CD4-positive, CD25-positive, alpha-beta regulatory T cell (primary cell): ENCODE data around the gene DPH1. TPM values are rescaled to one million over a fixed set of nuclear protein-coding genes. Genes with fewer than 3 reads are reported as not detected.

Source experiments
- ATAC-seq, 2 donors: fragments of 150-1000 bp; cut with Tn5 transposase; one replicate each; pipeline ENCODE4 v1.10.0; 2021; ENCODE audit warnings: low read depth in 2 of 2, moderate number of reproducible peaks in 2 of 2, moderate library complexity in 1 of 2
- DNase-seq, 3 donors: peaks; one replicate each; pipeline versions ENCODE4 v3.0.0 to v3.0.0-alpha.2; 2012 to 2022; ENCODE audit warnings: mixed read lengths in 1 of 3
- H3K27ac ChIP-seq: one replicate; pipeline ENCODE4 v1.7.0; 2013; ENCODE audit warnings: mild to moderate bottlenecking, low read length; ENCODE audit not compliant: insufficient read depth, poor library complexity, severe bottlenecking
- H3K27me3 ChIP-seq: one replicate; pipeline ENCODE4 v1.7.0; 2013; ENCODE audit warnings: low read length; ENCODE audit not compliant: control insufficient read depth, insufficient read depth
- H3K36me3 ChIP-seq: one replicate; pipeline ENCODE4 v1.7.0; 2013; ENCODE audit warnings: mild to moderate bottlenecking, low read length, moderate library complexity; ENCODE audit not compliant: control insufficient read depth, insufficient read depth
- H3K4me1 ChIP-seq: 2 replicates; pipeline ENCODE4 v1.7.0; 2013; ENCODE audit warnings: mild to moderate bottlenecking, low read length; ENCODE audit not compliant: insufficient read depth, control insufficient read depth, poor library complexity, severe bottlenecking
- H3K4me3 ChIP-seq: one replicate; pipeline ENCODE4 v1.7.0; 2013; ENCODE audit warnings: low read depth, mild to moderate bottlenecking, low read length, moderate library complexity
- H3K9me3 ChIP-seq, 2 experiments: 1 replicate in 1 of 2; 2 replicates in 1 of 2; pipeline ENCODE4 v1.7.0; 2013; ENCODE audit warnings: low read length in 2 of 2, mild to moderate bottlenecking in 1 of 2, moderate library complexity in 1 of 2; ENCODE audit not compliant: control insufficient read depth in 2 of 2
- H3K27ac Mint-ChIP-seq, 3 donors: one replicate each; pipeline ENCODE4 v1.8.0; 2020 to 2022; ENCODE audit warnings: mild to moderate bottlenecking in 3 of 3, mixed read lengths in 3 of 3, moderate library complexity in 2 of 3
- H3K27me3 Mint-ChIP-seq: one replicate; pipeline ENCODE4 v1.8.0; 2022; ENCODE audit warnings: mild to moderate bottlenecking, mixed read lengths
- H3K36me3 Mint-ChIP-seq: one replicate; pipeline ENCODE4 v1.8.0; 2020; ENCODE audit warnings: mixed read lengths
- H3K4me1 Mint-ChIP-seq, 4 donors: one replicate each; pipeline ENCODE4 v1.8.0; 2020 to 2022; ENCODE audit warnings: mixed read lengths in 4 of 4, mild to moderate bottlenecking in 1 of 4
- H3K4me3 Mint-ChIP-seq, 4 donors: one replicate each; pipeline ENCODE4 v1.8.0; 2020 to 2022; ENCODE audit warnings: mild to moderate bottlenecking in 4 of 4, mixed read lengths in 4 of 4, moderate library complexity in 3 of 4
- H3K9me3 Mint-ChIP-seq, 7 donors: one replicate each; pipeline ENCODE4 v1.8.0; 2020 to 2022; ENCODE audit warnings: mixed read lengths in 7 of 7, mild to moderate bottlenecking in 3 of 7, moderate library complexity in 2 of 7
- polyA plus RNA-seq, 4 donors: library from polyadenylated mRNA; unstranded; fragments of 300-500 nt; fragmentation: Illumina TruSeq; gene quantifications; one replicate each; pipeline ENCODE4 v1.2.3, GENCODE V29; 2021
- total RNA-seq: library from RNA; stranded (reverse); gene quantifications from one replicate; pipeline ENCODE4 v1.2.3, GENCODE V29; 2022

Gene DPH1
- total and polyA plus RNA-seq, 5 donors from 2014 or later: 32.4 to 70.0 (median 38.2) TPM

- Histone ChIP-seq H3K4me1 (no peaks in the 10 kb centered on the region), H3K9me3 (no peaks in the 10 kb centered on the region), H3K4me3 (no peak overlapping the region), H3K27me3 (no peaks in the 10 kb centered on the region), H3K27ac (no peak overlapping the region), H3K36me3 (peaks cover 58% of the 10 kb centered on the region)
- ATAC-seq (no peak), DNase-seq (no peak)
- H3K4me1 Mint-ChIP-seq: peaks cover 0 to 4% (median 2%) of the 10 kb centered on the region in 4 donors
- H3K4me3 Mint-ChIP-seq: no peak overlapping the region
- no peaks in the 10 kb centered on the region for H3K9me3 Mint-ChIP-seq
- H3K27ac Mint-ChIP-seq: no peak overlapping the region
- no peaks in the 10 kb centered on the region for H3K27me3 Mint-ChIP-seq
- H3K36me3 Mint-ChIP-seq: peaks cover 70% of the 10 kb centered on the region
These were observed 51.6 kb downstream of the DPH1 start for GRCh38 chr17:2081564-2081963.

- peaks cover 0 to 5% (median 3%) of the 10 kb centered on the region in 4 donors for H3K4me1 Mint-ChIP-seq
- H3K27me3 ChIP-seq: no peaks in the 10 kb centered on the region
- no peak overlapping the region for H3K4me3 ChIP-seq
- no peak overlapping the region for H3K27ac Mint-ChIP-seq
- peaks cover 72% of the 10 kb centered on the region for H3K36me3 Mint-ChIP-seq
- no peaks in the 10 kb centered on the region for H3K27me3 Mint-ChIP-seq
- H3K9me3 ChIP-seq: no peaks in the 10 kb centered on the region
- H3K9me3 Mint-ChIP-seq: no peaks in the 10 kb centered on the region
- no peak overlapping the region for H3K27ac ChIP-seq
- no peak for ATAC-seq
- no peaks in the 10 kb centered on the region for H3K4me1 ChIP-seq
- peaks cover 52% of the 10 kb centered on the region for H3K36me3 ChIP-seq
- DNase-seq: no peak
- H3K4me3 Mint-ChIP-seq: no peak overlapping the region
These were observed 52.2 kb downstream of the DPH1 start for GRCh38 chr17:2082003-2082781.

- Mint-ChIP-seq H3K4me1 (peaks cover 0 to 19% (median 10%) of the 10 kb centered on the region in 4 donors), H3K36me3 (peaks cover 63% of the 10 kb centered on the region), H3K4me3 (peak overlapping the region in 1 of 4 donors; percentile 60), H3K27me3 (no peaks in the 10 kb centered on the region), H3K9me3 (no peaks in the 10 kb centered on the region), H3K27ac (peak overlapping the region in 1 of 3 donors; percentile 80)
- peak in 1 of 2 donors; percentile 24 for ATAC-seq
- Histone ChIP-seq H3K27ac (no peak overlapping the region), H3K36me3 (peaks cover 41% of the 10 kb centered on the region), H3K4me1 (peaks cover 10% of the 10 kb centered on the region), H3K9me3 (no peaks in the 10 kb centered on the region), H3K4me3 (no peak overlapping the region), H3K27me3 (no peaks in the 10 kb centered on the region)
- DNase-seq: no peak
These were observed 53.7 kb downstream of the DPH1 start for GRCh38 chr17:2083613-2084035.

DNA sequence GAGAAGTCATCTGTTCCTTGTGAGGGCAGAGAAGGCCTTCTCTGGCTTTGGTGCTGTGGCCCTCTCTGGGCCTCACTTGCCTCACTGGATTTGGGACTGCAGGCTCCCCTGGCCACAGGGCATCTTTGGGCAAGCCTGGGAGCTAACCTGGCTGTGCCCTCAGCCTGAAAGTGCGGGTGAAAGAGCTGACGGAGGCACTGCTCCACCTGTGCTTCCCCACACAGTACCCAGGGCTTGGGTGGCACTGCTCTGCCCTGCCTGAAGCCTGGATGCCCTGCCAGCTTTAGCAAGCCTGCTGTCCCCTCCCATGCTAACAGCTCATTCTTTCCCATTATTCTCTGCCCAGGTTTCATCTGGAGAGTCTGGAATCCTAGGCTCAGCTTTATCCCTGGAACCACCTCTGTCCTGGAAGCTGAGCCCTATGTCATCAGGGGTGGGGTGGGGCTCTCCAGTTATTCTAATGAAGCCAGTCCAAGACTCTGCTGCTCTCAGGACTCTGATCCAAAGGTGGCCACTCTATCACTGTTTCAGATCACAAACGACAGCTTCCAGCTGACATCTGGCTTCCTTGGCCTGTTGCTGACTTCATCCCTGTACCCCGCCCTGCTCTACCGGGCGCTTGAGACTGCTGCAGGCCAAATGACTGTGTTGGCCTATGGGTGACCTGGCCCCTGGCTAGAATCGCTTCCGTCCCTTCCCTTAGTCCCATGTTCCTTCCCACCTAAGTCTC lies 54.2 kb downstream of the DPH1 start:
- H3K9me3 Mint-ChIP-seq: no peaks in the 10 kb centered on the region
- no peak for DNase-seq
- H3K36me3 ChIP-seq: peaks cover 37% of the 10 kb centered on the region
- peak overlapping the region in 1 of 4 donors; percentile 60 for H3K4me3 Mint-ChIP-seq
- H3K4me3 ChIP-seq: no peak overlapping the region
- peaks cover 0 to 24% (median 14%) of the 10 kb centered on the region in 4 donors for H3K4me1 Mint-ChIP-seq
- peaks cover 16% of the 10 kb centered on the region for H3K4me1 ChIP-seq
- H3K27ac ChIP-seq: no peak overlapping the region
- H3K36me3 Mint-ChIP-seq: peaks cover 59% of the 10 kb centered on the region
- ATAC-seq: no peak
- no peaks in the 10 kb centered on the region for H3K9me3 ChIP-seq
- H3K27ac Mint-ChIP-seq: peak overlapping the region in 2 of 3 donors; percentile 9 to 52
- no peaks in the 10 kb centered on the region for H3K27me3 Mint-ChIP-seq
- H3K27me3 ChIP-seq: no peaks in the 10 kb centered on the region

GRCh38 chr17:2084766-2085647 lies 55.1 kb downstream of the DPH1 start:
- H3K27me3 Mint-ChIP-seq: no peaks in the 10 kb centered on the region
- H3K4me3 ChIP-seq: no peak overlapping the region
- DNase-seq (no peak), ATAC-seq (no peak)
- H3K27ac Mint-ChIP-seq: peak overlapping the region in 1 of 3 donors; percentile 9
- no peaks in the 10 kb centered on the region for H3K9me3 Mint-ChIP-seq
- H3K4me1 Mint-ChIP-seq: peaks cover 0 to 32% (median 19%) of the 10 kb centered on the region in 4 donors
- H3K27me3 ChIP-seq: no peaks in the 10 kb centered on the region
- H3K9me3 ChIP-seq: no peaks in the 10 kb centered on the region
- H3K27ac ChIP-seq: no peak overlapping the region
- peaks cover 54% of the 10 kb centered on the region for H3K36me3 Mint-ChIP-seq
- H3K4me1 ChIP-seq: peaks cover 19% of the 10 kb centered on the region
- peaks cover 34% of the 10 kb centered on the region for H3K36me3 ChIP-seq
- H3K4me3 Mint-ChIP-seq: peak overlapping the region in 1 of 4 donors; percentile 31

DNA sequence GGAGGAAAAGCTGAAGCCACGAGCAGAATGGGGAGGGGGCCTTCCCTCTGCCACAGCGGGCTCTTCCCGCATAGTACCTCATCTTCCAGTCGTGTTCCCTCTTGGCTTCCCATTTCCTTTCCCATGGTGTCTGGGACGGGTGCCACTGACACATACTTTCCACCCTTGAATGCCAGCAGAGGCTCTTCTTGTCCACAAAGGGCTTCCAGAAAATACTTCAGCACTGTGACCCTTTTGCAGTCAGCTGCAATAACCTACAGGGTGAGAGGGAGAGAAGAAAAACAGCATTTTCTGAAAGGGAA lies 55.6 kb downstream of the DPH1 start:
- no peaks in the 10 kb centered on the region for H3K27me3 ChIP-seq
- DNase-seq: no peak
- peaks cover 24% of the 10 kb centered on the region for H3K4me1 ChIP-seq
- Mint-ChIP-seq H3K9me3 (no peaks in the 10 kb centered on the region), H3K4me3 (no peak overlapping the region), H3K36me3 (peaks cover 54% of the 10 kb centered on the region), H3K27ac (no peak overlapping the region), H3K4me1 (peaks cover 0 to 38% (median 24%) of the 10 kb centered on the region in 4 donors), H3K27me3 (no peaks in the 10 kb centered on the region)
- peaks cover 30% of the 10 kb centered on the region for H3K36me3 ChIP-seq
- no peak overlapping the region for H3K4me3 ChIP-seq
- no peak for ATAC-seq
- no peaks in the 10 kb centered on the region for H3K9me3 ChIP-seq
- H3K27ac ChIP-seq: no peak overlapping the region

- Histone ChIP-seq H3K36me3 (peaks cover 24% of the 10 kb centered on the region), H3K4me1 (peaks cover 26% of the 10 kb centered on the region), H3K4me3 (no peak overlapping the region), H3K27ac (no peak overlapping the region), H3K27me3 (no peaks in the 10 kb centered on the region), H3K9me3 (no peaks in the 10 kb centered on the region)
- H3K27ac Mint-ChIP-seq: no peak overlapping the region
- DNase-seq (no peak), ATAC-seq (no peak)
- no peaks in the 10 kb centered on the region for H3K9me3 Mint-ChIP-seq
- peaks cover 49% of the 10 kb centered on the region for H3K36me3 Mint-ChIP-seq
- peaks cover 0 to 44% (median 31%) of the 10 kb centered on the region in 4 donors for H3K4me1 Mint-ChIP-seq
- no peaks in the 10 kb centered on the region for H3K27me3 Mint-ChIP-seq
- no peak overlapping the region for H3K4me3 Mint-ChIP-seq
These were observed 56.4 kb downstream of the DPH1 start for GRCh38 chr17:2086306-2086705.
